ENCODE results near the gene CLCF1.
"Not testable (repeated sequence)": the region's sequence is repeated elsewhere in the genome, so short reads cannot be mapped to it uniquely, and the experiment has no call there.

Gene CLCF1

DNA sequence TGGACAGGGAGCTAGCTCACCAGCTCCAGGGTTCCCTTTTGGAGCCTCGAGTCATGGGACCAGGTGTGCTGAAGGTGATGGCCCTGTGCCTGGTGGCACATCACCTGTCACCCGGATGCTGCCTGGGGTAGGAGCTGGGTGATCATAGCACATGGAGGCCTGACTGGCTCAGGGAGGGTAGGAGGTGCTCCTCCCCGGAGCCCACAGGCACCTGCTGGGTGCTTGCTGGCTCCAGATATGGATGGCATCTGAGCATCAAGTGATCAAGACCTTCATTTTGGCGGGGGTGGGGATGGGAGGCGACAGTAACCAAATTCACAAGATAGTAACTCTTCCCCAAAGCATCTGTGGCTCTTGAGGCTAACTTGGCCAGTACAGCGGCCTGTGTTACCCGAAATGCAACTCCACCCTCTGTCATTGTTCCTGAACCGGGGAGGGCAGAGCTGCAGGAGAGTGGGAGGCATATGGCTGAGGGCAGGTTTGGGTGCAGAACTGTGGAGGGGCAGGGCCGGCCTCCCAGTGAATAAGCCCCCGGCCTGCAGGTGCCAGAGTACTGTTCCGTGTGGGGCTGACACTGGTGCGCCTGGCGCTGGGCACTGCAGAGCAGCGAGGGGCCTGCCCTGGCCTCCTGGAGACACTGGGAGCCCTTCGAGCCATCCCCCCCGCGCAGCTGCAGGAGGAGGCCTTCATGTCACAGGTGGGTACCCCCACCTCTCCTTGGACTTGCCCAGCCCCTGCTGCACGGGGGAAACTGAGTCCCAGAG is 35.2 kb upstream of the CLCF1 start:
- DNase-seq = no peak

GRCh38 chr11:67407688-67408163 is 34.3 kb upstream of the CLCF1 start:
- DNase-seq = no peak

GRCh38 chr11:67406969-67407687 is 33.7 kb upstream of the CLCF1 start:
- no peak for DNase-seq

DNA sequence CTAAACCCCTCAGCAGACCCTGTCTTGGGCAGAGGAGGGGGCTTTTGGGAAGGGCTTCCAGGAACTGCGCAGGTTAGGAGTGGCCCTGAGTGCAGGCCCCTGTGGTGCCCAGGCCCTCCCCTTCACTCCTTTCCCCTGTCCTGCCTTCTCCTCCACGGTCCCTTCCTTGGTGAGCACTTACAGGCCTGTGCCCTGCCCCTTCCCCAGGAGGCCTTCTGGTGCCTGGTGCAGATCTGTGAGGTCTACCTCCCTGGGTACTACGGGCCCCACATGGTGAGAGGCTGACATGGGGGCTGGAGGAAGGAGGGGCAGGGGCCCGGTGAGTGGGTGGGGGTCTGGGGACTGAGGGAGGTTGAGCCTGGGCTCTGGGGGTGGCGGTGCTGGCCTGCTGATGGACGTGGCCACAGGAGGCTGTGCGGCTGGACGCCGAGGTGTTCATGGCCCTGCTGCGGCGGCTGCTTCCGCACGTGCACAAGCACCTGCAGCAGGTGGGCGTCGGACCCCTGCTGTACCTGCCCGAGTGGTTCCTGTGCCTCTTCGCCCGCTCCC is 33.1 kb upstream of the CLCF1 start:
- DNase-seq = no peak

- no peak for DNase-seq
Observed at GRCh38 chr11:67405688-67406339, 32.4 kb upstream of the CLCF1 start.

GRCh38 chr11:67405196-67405567 is 31.8 kb upstream of the CLCF1 start:
- no peak for DNase-seq

DNA sequence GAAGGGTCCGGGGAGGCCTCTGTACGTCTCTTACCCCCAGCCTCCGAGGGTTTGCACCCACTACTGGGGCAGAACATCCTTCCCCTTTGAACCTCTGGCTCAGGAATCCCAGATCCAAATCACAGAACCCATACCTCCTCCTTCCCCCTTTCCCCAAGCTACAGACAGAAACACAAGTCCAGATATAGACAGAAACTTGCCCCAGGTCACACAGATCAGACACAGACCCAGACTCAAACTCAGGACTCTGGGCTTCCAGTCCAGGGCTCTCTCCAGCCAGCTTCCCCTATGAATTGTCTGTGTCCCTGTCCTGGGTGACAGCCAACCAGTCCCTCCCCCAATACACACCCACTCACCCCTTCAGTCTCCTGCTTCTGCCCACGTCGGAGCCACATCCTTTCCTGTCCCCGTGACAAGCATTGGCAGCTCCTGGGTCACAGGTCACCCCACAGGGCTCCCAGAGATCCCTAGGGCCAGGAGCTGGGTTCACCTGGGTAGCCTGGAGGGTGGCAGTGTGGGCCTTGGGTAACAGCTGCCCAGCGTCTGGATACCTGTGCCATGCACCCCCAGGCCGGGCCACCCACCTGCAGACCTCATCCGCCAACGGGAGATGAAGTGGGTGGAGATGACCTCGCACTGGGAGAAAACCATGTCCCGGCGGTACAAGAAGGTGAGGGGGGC is 31.3 kb upstream of the CLCF1 start:
- DNase-seq = peak; percentile 44

DNA sequence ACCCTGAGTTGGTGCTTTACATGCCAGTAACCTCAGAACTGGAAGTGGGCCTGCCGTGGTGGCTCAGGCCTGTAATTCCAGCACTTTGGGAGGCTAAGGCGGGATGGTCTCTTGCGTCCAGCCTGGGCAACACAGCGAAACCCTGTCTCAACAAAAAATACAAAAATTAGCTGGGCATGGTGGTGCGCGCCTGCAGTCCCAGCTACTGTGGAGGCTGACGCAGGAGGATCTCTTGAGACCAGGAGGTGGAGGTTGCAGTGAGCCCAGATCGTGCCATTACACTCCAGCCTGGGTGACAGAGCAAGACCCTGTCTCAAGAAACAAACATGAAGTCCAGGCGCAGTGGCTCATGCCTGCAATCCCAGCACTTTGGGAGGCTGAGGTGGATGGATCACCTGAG is 29.7 kb upstream of the CLCF1 start:
- DNase-seq = not testable (repeated sequence)

DNA sequence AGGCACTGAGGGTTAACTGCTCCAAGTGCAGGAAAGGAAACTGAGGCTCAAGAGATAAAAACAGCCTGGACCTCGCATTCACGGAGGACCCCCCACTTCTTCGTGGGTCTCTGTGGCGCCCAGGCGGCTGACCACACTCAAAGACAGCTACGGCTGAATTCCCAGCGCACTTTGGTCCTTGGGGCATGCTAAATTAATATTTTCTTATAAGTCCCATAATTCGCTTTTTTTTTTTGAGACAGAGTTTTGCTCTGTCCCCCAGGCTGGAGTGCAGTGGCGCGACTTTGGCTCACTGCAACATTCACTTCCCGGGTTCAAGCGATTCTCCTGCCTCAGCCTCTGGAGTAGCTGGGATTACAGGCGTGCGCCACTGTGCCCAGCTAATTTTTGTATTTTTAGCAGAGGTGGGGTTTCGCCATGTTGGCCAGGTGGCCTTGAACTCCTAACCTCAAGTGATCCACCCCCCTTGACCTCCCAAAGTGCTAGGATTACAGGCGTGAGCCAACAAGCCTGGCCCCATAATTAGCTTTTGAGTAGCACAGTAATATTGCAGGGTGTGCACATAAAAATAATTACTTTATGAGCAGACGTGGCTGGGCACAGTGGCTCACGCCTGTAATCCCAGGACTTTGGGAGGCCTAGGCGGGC is 28.9 kb upstream of the CLCF1 start:
- DNase-seq = not testable (repeated sequence)

GRCh38 chr11:67401495-67402191 is 28.2 kb upstream of the CLCF1 start, which contains the start of gene PPP1CA:
Gene PPP1CA, minus strand, starts transcription at chr11:67401858. Its CDS starts 76 bp downstream, at chr11:67401782.
- DNase-seq = peak; percentile 96

- DNase-seq = no peak
Observed at GRCh38 chr11:67400942-67401494, 27.6 kb upstream of the CLCF1 start.

GRCh38 chr11:67400251-67400941 is 27.0 kb upstream of the CLCF1 start:
- DNase-seq = no peak

GRCh38 chr11:67398661-67399563 is 25.5 kb upstream of the CLCF1 start:
- DNase-seq = no peak

DNA sequence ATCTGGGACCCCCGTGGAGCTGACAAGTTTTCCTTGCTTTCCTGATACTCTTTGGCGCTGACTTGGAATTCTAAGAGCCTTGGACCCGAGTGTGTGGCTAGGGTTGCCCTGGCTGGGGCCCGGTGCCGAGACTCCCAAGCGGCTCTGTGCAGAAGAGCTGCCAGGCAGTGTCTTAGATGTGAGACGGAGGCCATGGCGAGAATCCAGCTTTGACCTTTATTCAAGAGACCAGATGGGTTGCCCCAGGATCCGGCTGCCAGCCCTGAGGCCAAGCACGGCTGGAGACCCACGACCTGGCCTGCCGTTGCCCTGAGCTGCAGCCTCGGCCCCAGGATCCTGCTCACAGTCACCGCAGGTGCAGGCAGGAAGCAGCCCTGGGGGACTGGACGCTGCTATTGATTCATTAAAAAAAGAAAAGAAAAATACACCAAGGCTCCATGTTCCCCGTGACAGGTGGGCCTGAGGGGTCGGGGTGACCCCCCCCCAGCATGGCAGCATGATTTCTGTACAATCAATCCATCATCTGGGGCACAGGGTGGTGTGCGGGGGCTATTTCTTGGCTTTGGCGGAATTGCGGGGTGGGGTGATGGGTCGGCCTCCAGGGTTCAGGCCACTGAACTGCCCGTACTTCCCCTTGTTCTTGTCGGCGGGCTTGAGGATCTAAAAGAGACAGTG is 24.7 kb upstream of the CLCF1 start:
- DNase-seq = no peak

- no peak for DNase-seq
Observed at GRCh38 chr11:67397536-67397935, 24.1 kb upstream of the CLCF1 start.

GRCh38 chr11:67396587-67397389 is 23.4 kb upstream of the CLCF1 start:
- DNase-seq = no peak

GRCh38 chr11:67396259-67396581 is 22.8 kb upstream of the CLCF1 start:
- DNase-seq = no peak

- DNase-seq = no peak
Observed at GRCh38 chr11:67395555-67396258, 22.3 kb upstream of the CLCF1 start.
